HL-60 (cell line): ENCODE data around the gene LIFR.

Experiments used
- CTCF ChIP-seq: IDR thresholded peaks from one replicate; pipeline ENCODE4 v1.5.1; 2011; ENCODE audit warnings: low read length, control low read depth, inconsistent platforms; ENCODE audit not compliant: insufficient read depth
- GABPA ChIP-seq: IDR thresholded peaks from 2 replicates; pipeline ENCODE4 v1.6.1; 2012; ENCODE audit warnings: low read depth
- POLR2AphosphoS5 ChIP-seq: IDR thresholded peaks from 2 replicates; pipeline ENCODE4 v1.6.1; 2012; ENCODE audit warnings: low read depth

GRCh38 chr5:38494763-38495162 lies 61.7 kb downstream of the LIFR start:
- TF ChIP-seq GABPA, result no peak
- no peak for TF ChIP-seq CTCF
- TF ChIP-seq POLR2AphosphoS5, result no peak
